GF-D8 (cell line): ENCODE measurements around the gene ZBTB4.

ENCODE experiments used
- DNase-seq: peaks from one replicate; lab custom pipeline; 2025; lab: John Stamatoyannopoulos, UW

Gene ZBTB4

GRCh38 chr17:7441266-7441665 lies 38.2 kb downstream of the ZBTB4 start:
- no peak for DNase-seq

DNA sequence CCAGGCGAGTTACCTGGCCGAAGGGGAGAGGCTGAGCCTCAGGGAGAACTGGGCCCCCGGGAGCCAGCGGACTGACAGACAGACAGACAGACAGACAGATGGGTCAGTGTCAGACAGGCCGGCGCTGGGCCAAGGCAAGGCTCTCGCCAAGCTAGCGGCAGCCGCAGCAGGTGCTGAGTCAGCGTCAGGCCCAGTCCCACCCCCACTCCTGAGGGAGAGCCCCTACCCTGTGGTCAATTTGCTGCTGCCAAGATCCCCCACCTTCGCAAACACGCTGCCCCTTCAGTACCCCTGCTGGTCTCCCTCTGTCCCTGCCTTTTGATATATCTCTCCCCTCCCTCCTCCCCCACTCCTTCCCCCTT lies 38.6 kb downstream of the ZBTB4 start:
- DNase-seq = no peak

- no peak for DNase-seq
Measured at GRCh38 chr17:7440113-7440833, 39.2 kb downstream of the ZBTB4 start.

GRCh38 chr17:7439462-7440112 lies 39.8 kb downstream of the ZBTB4 start, which contains the start of gene FGF11:
TSS of gene FGF11 (plus strand) at chr17:7439512. CDS start at chr17:7439621, 109 bp downstream.
- DNase-seq = no peak

- no peak for DNase-seq
Measured at GRCh38 chr17:7438656-7439460, 40.6 kb downstream of the ZBTB4 start.

GRCh38 chr17:7437950-7438614 lies 41.3 kb downstream of the ZBTB4 start:
- no peak for DNase-seq

GRCh38 chr17:7437369-7437863 lies 42.0 kb downstream of the ZBTB4 start:
- DNase-seq = no peak

- peak; percentile 2 for DNase-seq
Measured at GRCh38 chr17:7436556-7437368, 42.7 kb downstream of the ZBTB4 start.

GRCh38 chr17:7435676-7436555 lies 43.5 kb downstream of the ZBTB4 start:
- DNase-seq = peak; percentile 46

DNA sequence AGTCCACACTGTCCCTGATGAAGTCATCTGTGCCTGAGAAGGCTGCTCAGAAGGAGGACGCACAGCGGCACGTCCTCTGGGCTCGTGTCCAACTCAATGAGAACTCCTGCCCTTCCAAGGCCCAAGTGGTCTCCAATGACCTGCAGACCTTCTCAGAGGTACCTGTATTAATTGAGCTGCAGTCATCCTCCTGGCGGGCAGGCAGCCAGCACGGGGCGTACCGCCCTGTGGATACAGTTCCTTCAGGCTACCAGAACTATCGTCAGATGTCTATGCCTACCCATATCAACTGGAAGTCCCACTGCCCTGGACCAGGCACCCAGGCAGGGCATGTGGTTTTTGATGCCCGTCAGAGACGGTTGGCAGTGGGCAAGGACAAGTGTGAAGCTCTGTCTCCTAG lies 47.1 kb downstream of the ZBTB4 start:
- no peak for DNase-seq

DNA sequence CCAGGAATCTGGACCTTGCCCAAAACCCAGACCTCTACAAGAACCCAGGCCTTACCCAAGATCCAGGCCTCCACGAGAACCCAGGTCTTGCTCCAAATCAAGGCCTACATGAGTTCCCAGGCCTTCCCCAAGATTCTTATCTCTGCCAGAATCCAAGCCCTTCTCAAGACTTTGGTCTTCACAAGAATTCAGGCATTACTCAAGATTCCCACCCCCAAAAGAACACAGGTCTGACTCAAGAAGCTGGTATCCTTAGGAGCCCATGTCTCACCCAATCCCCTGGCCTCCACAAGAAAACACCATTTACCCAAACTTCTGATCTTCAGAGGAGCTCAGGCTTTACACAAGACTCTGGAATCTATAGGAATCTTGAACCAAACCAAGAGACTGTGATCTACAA lies 48.2 kb downstream of the ZBTB4 start:
- no peak for DNase-seq

GRCh38 chr17:7429722-7430121 lies 49.7 kb downstream of the ZBTB4 start:
- DNase-seq = no peak

GRCh38 chr17:7428557-7428956 lies 50.9 kb downstream of the ZBTB4 start, which contains the start of gene SPEM3:
TSS of gene SPEM3 (plus strand) at chr17:7428857. CDS start at chr17:7428903, 46 bp downstream.
- DNase-seq = no peak

- no peak for DNase-seq
Measured at GRCh38 chr17:7427549-7427948, 51.9 kb downstream of the ZBTB4 start.

- DNase-seq = no peak
Measured at GRCh38 chr17:7426896-7427489, 52.4 kb downstream of the ZBTB4 start.

- DNase-seq = no peak
Measured at GRCh38 chr17:7426203-7426863, 53.1 kb downstream of the ZBTB4 start.

- no peak for DNase-seq
Measured at GRCh38 chr17:7425756-7426155, 53.7 kb downstream of the ZBTB4 start.

DNA sequence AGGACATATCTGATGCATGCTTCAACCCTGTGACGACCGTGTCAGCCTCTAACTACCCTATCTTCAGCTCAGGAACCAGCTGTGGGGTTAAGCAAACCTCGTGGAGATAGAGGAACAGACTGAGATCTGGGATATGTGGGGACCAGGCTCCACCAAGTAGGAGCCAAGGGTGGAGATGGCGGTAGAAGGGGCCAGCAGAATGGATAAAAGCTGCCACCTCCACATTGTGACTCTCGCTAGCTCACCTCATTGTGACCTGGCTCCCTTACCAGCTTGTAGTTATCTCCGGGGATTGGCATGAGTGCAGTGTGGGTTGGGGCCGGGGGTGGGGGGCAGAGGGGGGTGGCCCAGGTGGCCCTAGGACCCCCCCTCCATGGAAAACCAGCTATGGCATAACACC lies 54.1 kb downstream of the ZBTB4 start, which contains the start of gene SPEM2:
SPEM2 (plus strand) TSS at position 301 of the 400 bp plus-strand sequence; CDS start at position 374, 73 bp downstream.
- no peak for DNase-seq

DNA sequence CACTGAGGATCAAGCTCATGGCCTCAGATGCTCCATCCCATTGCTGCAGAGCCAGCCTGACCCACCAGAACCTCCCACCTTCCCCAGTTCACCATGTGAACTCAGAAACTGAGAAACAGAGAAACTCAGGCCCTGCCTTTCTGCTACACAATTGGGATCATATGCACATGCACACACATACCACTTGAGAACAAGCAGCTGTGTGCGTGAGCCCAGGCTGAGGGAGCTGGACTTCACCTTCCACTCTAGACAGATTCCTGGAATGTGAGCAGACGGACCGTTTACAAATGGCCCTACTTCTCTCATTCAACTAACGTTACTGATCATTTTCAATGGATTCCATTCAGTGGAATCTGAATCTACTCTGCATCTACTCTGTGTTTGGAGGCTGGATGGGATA lies 55.8 kb downstream of the ZBTB4 start:
- no peak for DNase-seq
